NCI-H510A treated with DMSO at 0.1 percent for 48 hours (cell line): ENCODE results near the gene DNAJC27.
"Not testable (repeated sequence)": the region's sequence is repeated elsewhere in the genome, so short reads cannot be mapped to it uniquely, and the experiment has no call there.

Experiments
- DNase-seq: peaks from one replicate; lab custom pipeline; 2025; lab: John Stamatoyannopoulos, UW

DNAJC27 gene

GRCh38 chr2:24971536-24972314 lies at the start of gene DNAJC27:
Gene DNAJC27, minus strand, starts transcription at chr2:24971955. Its CDS starts 51 bp downstream, at chr2:24971904.
- peak; percentile 97 for DNase-seq

GRCh38 chr2:25018681-25019080 lies 46.9 kb upstream of the DNAJC27 start:
- no peak for DNase-seq

GRCh38 chr2:25014631-25015030 lies 42.9 kb upstream of the DNAJC27 start:
- DNase-seq = no peak

- not testable (repeated sequence) for DNase-seq
Measured at GRCh38 chr2:25011342-25011741, 39.6 kb upstream of the DNAJC27 start.

GRCh38 chr2:25009954-25010353 lies 38.2 kb upstream of the DNAJC27 start:
- no peak for DNase-seq

- no peak for DNase-seq
Measured at GRCh38 chr2:25002066-25002465, 30.3 kb upstream of the DNAJC27 start.

GRCh38 chr2:25001325-25001637 lies 29.5 kb upstream of the DNAJC27 start:
- no peak for DNase-seq

GRCh38 chr2:25000503-25001324 lies 29.0 kb upstream of the DNAJC27 start:
- DNase-seq = no peak

- DNase-seq = no peak
Measured at GRCh38 chr2:25000036-25000435, 28.3 kb upstream of the DNAJC27 start.

GRCh38 chr2:24999097-24999496 lies 27.3 kb upstream of the DNAJC27 start:
- not testable (repeated sequence) for DNase-seq

GRCh38 chr2:24994146-24994724 lies 22.5 kb upstream of the DNAJC27 start:
- DNase-seq = no peak

GRCh38 chr2:24993406-24994145 lies 21.8 kb upstream of the DNAJC27 start:
- no peak for DNase-seq

GRCh38 chr2:24986372-24986771 lies 14.6 kb upstream of the DNAJC27 start:
- DNase-seq = no peak

GRCh38 chr2:24985511-24985910 lies 13.8 kb upstream of the DNAJC27 start:
- no peak for DNase-seq

- DNase-seq = no peak
Measured at GRCh38 chr2:24984912-24985311, 13.2 kb upstream of the DNAJC27 start.

GRCh38 chr2:24981411-24982136 lies 9.8 kb upstream of the DNAJC27 start:
- no peak for DNase-seq

- no peak for DNase-seq
Measured at GRCh38 chr2:24978661-24979060, 6.9 kb upstream of the DNAJC27 start.

GRCh38 chr2:24977631-24978030 lies 5.9 kb upstream of the DNAJC27 start:
- DNase-seq = no peak

GRCh38 chr2:24973812-24974211 lies 2.1 kb upstream of the DNAJC27 start:
- no peak for DNase-seq

- DNase-seq = peak; percentile 45
Measured at GRCh38 chr2:24972315-24972961, 683 bp upstream of the DNAJC27 start.

GRCh38 chr2:24971286-24971535 lies 544 bp downstream of the DNAJC27 start:
- no peak for DNase-seq
